Mesendoderm (in vitro differentiated cells): ENCODE data around the gene RFX4.

Source experiments
- DNase-seq: peaks from one replicate; pipeline ENCODE4 v3.0.0; 2013
- H2AK5ac ChIP-seq: 2 replicates; pipeline ENCODE4 v1.6.1; 2013; ENCODE audit warnings: low read length, inconsistent platforms
- H2BK120ac ChIP-seq: 2 replicates; pipeline ENCODE4 v1.6.1; 2013; ENCODE audit warnings: low read depth, mild to moderate bottlenecking, low read length, moderate library complexity, mixed read lengths
- H2BK15ac ChIP-seq: replicated peaks from 2 replicates; pipeline ENCODE4 v1.6.1; 2013; ENCODE audit warnings: low read depth, mild to moderate bottlenecking, moderate library complexity
- H2BK5ac ChIP-seq: 2 replicates; pipeline ENCODE4 v1.6.1; 2013; ENCODE audit warnings: low read length, inconsistent platforms
- H3K18ac ChIP-seq: 2 replicates; pipeline ENCODE4 v1.6.1; 2013; ENCODE audit warnings: mild to moderate bottlenecking, low read length, mixed read lengths
- H3K23ac ChIP-seq: one replicate; pipeline ENCODE4 v1.6.1; 2013; ENCODE audit warnings: low read length
- H3K27ac ChIP-seq: 2 replicates; pipeline ENCODE4 v1.5.1; 2013; ENCODE audit warnings: low read depth, mild to moderate bottlenecking, inconsistent platforms, low read length, moderate library complexity
- H3K27me3 ChIP-seq: 2 replicates; pipeline ENCODE4 v1.6.1; 2013; ENCODE audit warnings: low read length, control low read depth, mild to moderate bottlenecking, inconsistent platforms; ENCODE audit not compliant: insufficient read depth, poor library complexity
- H3K36me3 ChIP-seq: 2 replicates; pipeline ENCODE4 v1.6.1; 2013; ENCODE audit warnings: low read length, inconsistent platforms; ENCODE audit not compliant: control insufficient read depth, insufficient read depth
- H3K4ac ChIP-seq: one replicate; pipeline ENCODE4 v1.6.1; 2013; ENCODE audit warnings: low read depth, mild to moderate bottlenecking, low read length, moderate library complexity
- H3K4me1 ChIP-seq: 2 replicates; pipeline ENCODE4 v1.6.1; 2013; ENCODE audit warnings: low read depth, low read length, inconsistent platforms; ENCODE audit not compliant: control insufficient read depth
- H3K4me2 ChIP-seq: 2 replicates; pipeline ENCODE4 v1.6.1; 2013; ENCODE audit warnings: low read length
- H3K4me3 ChIP-seq: 2 replicates; pipeline ENCODE4 v1.5.1; 2013; ENCODE audit warnings: mild to moderate bottlenecking, low read length
- H3K56ac ChIP-seq: one replicate; pipeline ENCODE4 v1.6.1; 2013; ENCODE audit warnings: low read length
- H3K79me1 ChIP-seq: 2 replicates; pipeline ENCODE4 v1.6.1; 2013; ENCODE audit warnings: low read length, inconsistent platforms
- H3K79me2 ChIP-seq: 2 replicates; pipeline ENCODE4 v1.6.1; 2013; ENCODE audit warnings: mild to moderate bottlenecking, low read length; ENCODE audit not compliant: control insufficient read depth, insufficient read depth
- H3K9ac ChIP-seq: 2 replicates; pipeline ENCODE4 v1.6.1; 2013; ENCODE audit warnings: low read length, inconsistent platforms
- H4K5ac ChIP-seq: one replicate; pipeline ENCODE4 v1.6.1; 2013; ENCODE audit warnings: low read length
- H4K8ac ChIP-seq: one replicate; pipeline ENCODE4 v1.6.1; 2013; ENCODE audit warnings: low read depth, mild to moderate bottlenecking, control low read depth, low read length, moderate library complexity
- WGBS: extraction: QIAGEN DNeasy Blood & Tissue Kit; methylation state at CpG from one replicate; pipeline ENCODE4 v1.1.7; 2013; ENCODE audit warnings: low lambda C conversion rate, missing lambda C conversion rate; ENCODE audit not compliant: insufficient coverage; ENCODE audit errors: extremely low coverage; 5-methylcytosine and 5-hydroxymethylcytosine counted together

The RFX4 gene

GRCh38 chr12:106632797-106633450, 50.1 kb downstream of the RFX4 start:
- no peak overlapping the region for H3K4me3 ChIP-seq
- no peak overlapping the region for H2BK15ac ChIP-seq
- no peaks in the 10 kb centered on the region for H3K27me3 ChIP-seq
- H3K79me2 ChIP-seq, result no peaks in the 10 kb centered on the region
- H2BK120ac ChIP-seq, result no peak overlapping the region
- no peak overlapping the region for H3K18ac ChIP-seq
- H3K4ac ChIP-seq, result no peak overlapping the region
- no peak overlapping the region for H3K9ac ChIP-seq
- H3K4me1 ChIP-seq, result no peaks in the 10 kb centered on the region
- WGBS, result no CpG with 5 or more reads among the region's 7 CpGs
- no peak overlapping the region for H3K23ac ChIP-seq
- no peak overlapping the region for H3K4me2 ChIP-seq
- H3K36me3 ChIP-seq, result no peaks in the 10 kb centered on the region
- DNase-seq, result peak; percentile 25
- no peak overlapping the region for H3K56ac ChIP-seq
- no peak overlapping the region for H4K5ac ChIP-seq
- no peak overlapping the region for H2AK5ac ChIP-seq
- no peak overlapping the region for H2BK5ac ChIP-seq
- no peak overlapping the region for H3K27ac ChIP-seq
- H3K79me1 ChIP-seq, result no peaks in the 10 kb centered on the region
- H4K8ac ChIP-seq, result no peak overlapping the region

GRCh38 chr12:106633451-106633823, 50.6 kb downstream of the RFX4 start:
- no peak overlapping the region for H3K4me2 ChIP-seq
- H2BK120ac ChIP-seq, result no peak overlapping the region
- WGBS, result no CpG with 5 or more reads among the region's 1 CpG
- H2AK5ac ChIP-seq, result no peak overlapping the region
- H4K5ac ChIP-seq, result no peak overlapping the region
- no peaks in the 10 kb centered on the region for H3K36me3 ChIP-seq
- no peak overlapping the region for H3K27ac ChIP-seq
- no peak overlapping the region for H3K56ac ChIP-seq
- H2BK5ac ChIP-seq, result no peak overlapping the region
- H3K27me3 ChIP-seq, result no peaks in the 10 kb centered on the region
- H3K79me2 ChIP-seq, result no peaks in the 10 kb centered on the region
- no peak for DNase-seq
- no peak overlapping the region for H3K4ac ChIP-seq
- H4K8ac ChIP-seq, result no peak overlapping the region
- no peak overlapping the region for H3K23ac ChIP-seq
- no peak overlapping the region for H2BK15ac ChIP-seq
- no peak overlapping the region for H3K9ac ChIP-seq
- no peaks in the 10 kb centered on the region for H3K79me1 ChIP-seq
- no peak overlapping the region for H3K4me3 ChIP-seq
- no peak overlapping the region for H3K18ac ChIP-seq
- H3K4me1 ChIP-seq, result no peaks in the 10 kb centered on the region

- Histone ChIP-seq H3K56ac (no peak overlapping the region), H2AK5ac (no peak overlapping the region), H3K36me3 (no peaks in the 10 kb centered on the region), H2BK5ac (no peak overlapping the region), H3K23ac (no peak overlapping the region), H3K4me3 (no peak overlapping the region), H3K4me1 (no peaks in the 10 kb centered on the region), H3K79me2 (no peaks in the 10 kb centered on the region), H3K9ac (no peak overlapping the region), H3K4ac (no peak overlapping the region), H4K8ac (no peak overlapping the region), H3K18ac (no peak overlapping the region), H3K79me1 (no peaks in the 10 kb centered on the region), H3K27ac (no peak overlapping the region), H2BK120ac (no peak overlapping the region), H3K27me3 (no peaks in the 10 kb centered on the region), H3K4me2 (no peak overlapping the region), H4K5ac (no peak overlapping the region), H2BK15ac (no peak overlapping the region)
- no peak for DNase-seq
- WGBS, result no CpG with 5 or more reads among the region's 7 CpGs
These were observed 51.4 kb downstream of the RFX4 start for GRCh38 chr12:106634206-106634605.

- H2BK15ac ChIP-seq, result no peak overlapping the region
- H3K4me2 ChIP-seq, result no peak overlapping the region
- H3K27ac ChIP-seq, result no peak overlapping the region
- H3K27me3 ChIP-seq, result no peaks in the 10 kb centered on the region
- no peaks in the 10 kb centered on the region for H3K79me2 ChIP-seq
- no peak overlapping the region for H3K9ac ChIP-seq
- H3K4me3 ChIP-seq, result no peak overlapping the region
- H3K4ac ChIP-seq, result no peak overlapping the region
- peak; percentile 68 for DNase-seq
- no peak overlapping the region for H2BK5ac ChIP-seq
- H4K5ac ChIP-seq, result no peak overlapping the region
- H3K79me1 ChIP-seq, result no peaks in the 10 kb centered on the region
- H3K56ac ChIP-seq, result no peak overlapping the region
- no peak overlapping the region for H4K8ac ChIP-seq
- no peak overlapping the region for H3K23ac ChIP-seq
- no peaks in the 10 kb centered on the region for H3K4me1 ChIP-seq
- H3K18ac ChIP-seq, result no peak overlapping the region
- H2AK5ac ChIP-seq, result no peak overlapping the region
- no peak overlapping the region for H2BK120ac ChIP-seq
- WGBS, result no CpG with 5 or more reads among the region's 5 CpGs
- no peaks in the 10 kb centered on the region for H3K36me3 ChIP-seq
These were observed 60.2 kb downstream of the RFX4 start for GRCh38 chr12:106643000-106643399.

- no CpG with 5 or more reads among the region's 16 CpGs for WGBS
- H3K4me2 ChIP-seq, result no peak overlapping the region
- H3K56ac ChIP-seq, result no peak overlapping the region
- no peaks in the 10 kb centered on the region for H3K36me3 ChIP-seq
- H3K4me1 ChIP-seq, result no peaks in the 10 kb centered on the region
- no peak overlapping the region for H3K27ac ChIP-seq
- no peak overlapping the region for H3K4ac ChIP-seq
- no peak overlapping the region for H2AK5ac ChIP-seq
- no peak overlapping the region for H4K5ac ChIP-seq
- no peak overlapping the region for H2BK15ac ChIP-seq
- no peak for DNase-seq
- no peak overlapping the region for H3K4me3 ChIP-seq
- H3K27me3 ChIP-seq, result no peaks in the 10 kb centered on the region
- H2BK5ac ChIP-seq, result no peak overlapping the region
- H3K79me2 ChIP-seq, result no peaks in the 10 kb centered on the region
- no peaks in the 10 kb centered on the region for H3K79me1 ChIP-seq
- H3K23ac ChIP-seq, result no peak overlapping the region
- H2BK120ac ChIP-seq, result no peak overlapping the region
- H3K9ac ChIP-seq, result no peak overlapping the region
- H3K18ac ChIP-seq, result no peak overlapping the region
- H4K8ac ChIP-seq, result no peak overlapping the region
These were observed 61.7 kb downstream of the RFX4 start for GRCh38 chr12:106644335-106645073.

GRCh38 chr12:106645074-106645421, 62.2 kb downstream of the RFX4 start:
- no CpG with 5 or more reads among the region's 16 CpGs for WGBS
- no peak overlapping the region for H3K4me3 ChIP-seq
- no peak overlapping the region for H3K27ac ChIP-seq

More at GRCh38 chr12:106645074-106645421, 62.2 kb downstream of the RFX4 start:
- Histone ChIP-seq H3K4me2 (no peak overlapping the region), H3K36me3 (no peaks in the 10 kb centered on the region), H3K4ac (no peak overlapping the region), H2BK15ac (no peak overlapping the region), H4K8ac (no peak overlapping the region), H3K56ac (no peak overlapping the region), H3K23ac (no peak overlapping the region), H3K18ac (no peak overlapping the region), H2BK120ac (no peak overlapping the region), H3K27me3 (no peaks in the 10 kb centered on the region), H4K5ac (no peak overlapping the region), H2AK5ac (no peak overlapping the region), H3K4me1 (no peaks in the 10 kb centered on the region), H3K9ac (no peak overlapping the region), H3K79me2 (no peaks in the 10 kb centered on the region), H3K79me1 (no peaks in the 10 kb centered on the region), H2BK5ac (no peak overlapping the region)
- no peak for DNase-seq
